Measurements from ENCODE around the gene WFDC1.
"Not testable (repeated sequence)": the region's sequence is repeated elsewhere in the genome, so short reads cannot be mapped to it uniquely, and the experiment has no call there.

The WFDC1 gene

DNA sequence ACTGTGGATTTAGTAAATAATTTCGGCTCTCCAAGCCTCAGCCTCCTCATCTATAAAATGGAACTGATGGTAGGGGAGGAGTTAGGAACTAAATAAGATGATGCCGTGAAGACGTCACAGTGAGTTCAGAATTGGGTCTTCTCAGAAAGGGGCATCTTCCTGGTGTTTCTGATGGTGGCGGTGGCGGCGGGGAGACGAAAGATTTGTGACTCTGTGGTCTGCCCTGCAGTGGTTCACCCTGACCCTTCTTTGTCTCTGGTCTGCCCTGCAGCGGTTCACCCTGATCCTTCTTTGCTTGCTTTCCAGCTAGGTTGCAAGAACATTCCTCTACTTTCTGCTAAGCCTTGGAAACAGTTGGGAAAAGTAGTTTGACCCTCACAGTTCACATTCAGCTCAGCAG is 34.3 kb downstream of the WFDC1 start:
- no peak for DNase-seq (ENCODE audit: low spot score)

DNA sequence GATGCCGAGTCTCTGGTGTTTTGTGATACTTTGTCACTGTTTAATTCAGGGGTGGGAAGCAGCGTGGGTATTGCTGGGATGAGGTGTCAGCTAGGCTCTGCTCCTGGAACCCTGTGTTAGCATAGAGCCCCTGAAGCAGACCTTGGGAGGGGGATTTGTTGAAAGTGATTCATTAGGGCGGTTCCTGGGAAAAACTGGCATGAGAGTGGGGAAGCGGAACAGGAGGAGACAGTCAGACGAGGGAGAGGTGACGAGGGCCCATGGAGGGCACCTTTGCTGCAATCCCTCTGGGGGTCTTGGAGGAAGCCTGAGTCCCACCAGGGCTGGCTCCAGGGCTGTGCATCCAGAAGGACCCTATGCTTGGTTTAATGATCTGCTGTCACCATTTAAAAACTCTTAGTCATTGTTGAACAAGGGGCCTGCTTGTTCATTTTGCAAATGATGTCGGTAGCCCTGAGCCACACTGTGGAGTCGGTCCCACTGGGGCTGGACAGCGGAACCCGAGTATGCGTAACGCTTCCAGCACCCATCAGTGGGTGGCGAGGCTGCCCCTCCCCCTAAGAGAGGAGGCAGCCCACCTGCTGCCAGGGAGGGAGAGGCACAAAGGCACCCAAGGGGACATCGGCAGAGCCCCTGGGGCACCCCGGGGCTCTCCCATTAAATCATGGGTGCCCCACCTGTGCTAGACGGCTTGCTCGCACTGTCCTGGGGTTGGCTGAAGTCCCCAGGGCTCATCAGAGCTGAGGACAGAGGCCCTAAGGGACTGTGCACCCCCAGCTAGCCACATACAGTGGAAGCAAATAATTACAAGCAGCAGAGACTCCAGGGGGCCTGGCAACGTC is 35.4 kb downstream of the WFDC1 start:
- no peak for DNase-seq (ENCODE audit: low spot score)

DNA sequence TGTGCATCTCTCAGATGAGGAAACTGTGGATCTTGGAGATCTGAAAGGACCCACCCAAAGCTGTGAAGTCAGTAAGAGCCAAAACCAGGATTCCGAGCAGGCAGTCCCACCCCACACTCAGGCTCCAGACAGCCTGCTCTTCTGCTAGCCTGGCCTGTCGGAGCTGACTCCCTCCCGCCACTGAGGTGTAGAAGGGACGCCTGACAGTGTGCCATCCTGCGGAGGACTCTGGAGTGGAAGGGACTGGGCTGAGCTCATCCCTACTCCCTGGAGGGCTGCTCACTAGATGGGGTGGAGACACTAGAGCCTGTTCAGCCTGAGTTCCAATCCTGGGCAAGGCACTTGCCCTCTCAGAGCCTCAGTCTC is 36.0 kb downstream of the WFDC1 start:
- DNase-seq (ENCODE audit: low spot score), result no peak

DNA sequence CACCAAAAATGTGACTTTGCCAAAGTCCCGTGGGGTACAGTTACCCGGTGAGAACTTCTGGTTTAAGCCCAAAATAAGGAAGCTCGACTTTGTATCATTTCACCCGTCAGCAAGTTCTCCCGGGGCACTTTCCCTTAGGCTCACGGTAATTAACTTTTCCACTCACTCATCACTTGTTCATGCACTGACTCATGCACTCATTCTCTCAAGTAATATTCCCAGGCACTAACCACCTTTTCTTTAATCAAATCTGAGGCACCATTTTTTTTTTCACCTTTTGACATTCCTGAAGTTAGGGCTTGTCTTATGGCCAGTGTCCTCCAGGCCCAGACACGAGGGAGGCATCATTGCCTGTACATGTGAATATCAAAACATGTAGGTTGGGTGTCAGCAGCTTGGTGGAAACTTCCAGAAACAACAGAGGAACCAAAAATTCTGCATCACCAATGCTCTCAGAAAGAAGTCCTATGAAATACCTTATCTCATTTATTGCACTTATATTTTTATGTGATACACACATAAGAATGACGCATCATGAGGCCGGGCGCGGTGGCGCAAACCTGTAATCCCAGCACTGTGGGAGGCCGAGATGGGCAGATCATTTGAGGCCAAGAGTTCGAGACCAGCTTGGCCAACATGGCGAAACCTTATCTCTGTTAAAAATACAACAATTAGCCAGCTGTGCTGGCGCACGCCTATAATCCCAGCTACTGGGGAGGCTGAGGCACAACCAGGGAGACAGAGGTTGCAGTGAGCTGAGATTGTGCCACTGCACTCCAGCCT is 37.5 kb downstream of the WFDC1 start:
- no peak for DNase-seq (ENCODE audit: low spot score)

DNA sequence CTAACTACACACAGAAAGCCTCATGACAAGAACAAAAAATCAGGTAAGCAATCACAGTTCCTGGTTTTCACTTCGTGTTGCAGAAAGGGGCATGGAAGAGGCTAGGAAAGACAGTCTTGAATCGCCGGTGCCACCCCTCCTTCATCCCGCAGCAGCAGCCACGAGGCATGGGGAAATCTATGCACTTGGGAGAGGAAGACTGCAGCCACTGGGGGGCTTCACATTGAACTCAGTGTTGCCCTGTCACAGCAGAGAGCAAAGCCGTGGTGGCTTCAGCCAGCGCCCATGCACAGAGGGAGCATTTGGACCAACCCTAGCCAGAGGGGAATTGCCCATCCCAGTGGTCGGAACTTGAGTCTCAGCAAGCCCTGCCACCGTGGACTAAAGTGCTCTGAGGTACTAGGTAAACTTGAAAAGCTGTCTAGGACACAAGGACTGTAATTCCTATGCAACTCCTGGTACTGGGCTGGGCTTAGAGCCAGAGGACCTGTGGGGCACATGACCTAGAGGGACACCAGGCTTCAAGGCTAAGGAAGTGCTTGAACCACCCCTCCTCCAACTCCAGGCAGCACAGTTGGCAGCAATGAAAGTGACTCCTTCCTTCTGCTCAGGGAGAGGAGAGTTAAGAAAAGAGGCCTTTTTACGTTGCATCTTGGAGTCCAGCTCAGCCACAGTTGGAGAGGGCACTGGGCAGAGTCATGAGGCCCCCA is 38.5 kb downstream of the WFDC1 start:
- no peak for DNase-seq (ENCODE audit: low spot score)

DNA sequence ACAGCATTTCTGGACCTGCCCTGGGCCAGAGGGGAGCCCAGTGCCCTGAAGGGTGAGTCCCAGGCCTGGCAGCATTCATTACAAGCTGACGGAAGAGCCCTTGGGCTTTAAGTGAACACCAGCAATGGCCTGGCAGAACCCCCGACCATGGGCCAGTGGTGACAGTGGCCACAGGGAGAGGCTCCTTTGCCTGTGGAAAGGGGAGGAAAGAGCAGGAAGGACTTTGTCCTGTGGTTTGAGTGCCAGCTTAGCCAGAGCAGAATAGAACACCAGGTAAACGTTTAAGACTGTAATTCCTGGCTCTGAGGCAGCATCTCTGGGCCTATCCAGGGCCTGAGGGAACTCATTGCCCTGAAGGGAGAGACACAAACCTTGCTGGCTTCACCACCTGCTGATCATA is 39.4 kb downstream of the WFDC1 start:
- DNase-seq (ENCODE audit: low spot score), result no peak

DNA sequence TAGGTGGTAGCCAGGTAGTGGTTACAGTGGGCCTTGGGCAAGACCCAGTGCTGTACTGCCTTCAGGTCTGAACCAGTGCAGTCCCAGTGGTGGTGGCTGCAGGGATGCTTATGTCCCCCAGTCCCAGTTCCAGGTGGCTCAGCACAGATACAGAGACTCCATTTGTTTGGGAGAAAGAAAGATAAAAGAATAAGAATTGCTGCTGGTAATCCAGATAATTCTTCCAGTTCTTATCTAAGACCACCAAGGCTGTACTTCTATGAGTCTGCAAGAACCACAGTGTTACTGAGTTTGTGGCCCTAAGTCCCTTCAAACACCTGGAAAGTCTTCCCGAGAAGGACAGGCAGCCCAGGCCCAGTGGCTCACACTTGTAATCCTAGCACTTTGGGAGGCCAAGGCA is 39.8 kb downstream of the WFDC1 start:
- DNase-seq (ENCODE audit: low spot score), result no peak

DNA sequence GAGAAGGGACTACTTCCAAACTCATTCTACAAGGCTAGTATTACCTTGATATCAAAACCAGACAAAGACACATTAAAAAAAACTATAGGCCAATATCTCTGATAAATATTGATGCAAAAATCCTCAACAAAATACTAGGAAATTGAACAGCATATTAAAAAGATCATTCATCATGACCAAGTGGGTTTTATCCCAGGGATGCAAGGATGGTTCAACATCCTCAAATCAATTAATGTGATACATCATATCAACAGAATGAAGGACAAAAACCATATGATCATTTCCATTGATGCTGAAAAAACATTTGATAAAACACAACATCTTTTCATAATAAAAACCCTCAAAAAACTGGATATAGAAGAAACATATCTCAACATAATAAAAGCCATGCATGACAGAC is 42.6 kb downstream of the WFDC1 start:
- DNase-seq (ENCODE audit: low spot score), result not testable (repeated sequence)

DNA sequence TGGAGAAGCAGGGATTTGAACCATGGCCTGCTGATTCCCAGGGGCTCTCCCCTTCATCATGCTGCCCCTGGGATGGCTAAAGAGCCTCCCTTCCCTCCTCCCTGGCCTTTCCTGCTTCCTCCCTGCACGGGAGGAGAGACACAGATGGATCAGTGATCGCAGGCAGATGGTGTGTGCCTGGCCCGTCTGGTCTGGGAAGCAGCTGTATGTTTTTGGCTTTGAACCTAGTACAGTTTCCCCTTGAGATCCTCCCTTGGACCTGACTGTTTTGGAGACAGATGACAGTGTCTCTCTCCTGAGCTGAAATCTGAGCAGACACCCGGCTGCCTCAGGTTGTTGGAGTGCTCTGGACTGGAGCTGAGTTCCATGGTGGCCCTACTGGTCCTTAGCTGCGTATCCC is 44.6 kb downstream of the WFDC1 start:
- DNase-seq (ENCODE audit: low spot score), result no peak

DNA sequence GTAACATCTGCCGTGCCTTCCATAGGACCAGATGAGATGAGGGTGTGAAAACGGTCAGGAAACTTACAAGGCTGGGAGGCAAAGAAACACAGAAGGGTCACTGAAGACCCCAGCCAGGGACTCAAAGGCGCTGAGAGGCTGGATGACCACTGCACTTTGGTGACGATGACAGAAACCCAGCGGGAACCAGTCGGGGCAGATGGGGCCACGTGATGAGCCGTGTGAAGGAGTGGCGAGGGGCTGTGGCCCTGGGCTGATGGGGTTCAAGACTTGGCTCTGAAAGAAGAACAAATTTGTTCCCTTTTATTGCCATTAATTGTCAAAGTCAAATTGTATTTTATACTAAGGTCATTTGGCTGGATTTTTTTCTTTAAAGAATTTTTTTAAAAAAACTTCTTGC is 45.1 kb downstream of the WFDC1 start:
- DNase-seq (ENCODE audit: low spot score), result no peak

DNA sequence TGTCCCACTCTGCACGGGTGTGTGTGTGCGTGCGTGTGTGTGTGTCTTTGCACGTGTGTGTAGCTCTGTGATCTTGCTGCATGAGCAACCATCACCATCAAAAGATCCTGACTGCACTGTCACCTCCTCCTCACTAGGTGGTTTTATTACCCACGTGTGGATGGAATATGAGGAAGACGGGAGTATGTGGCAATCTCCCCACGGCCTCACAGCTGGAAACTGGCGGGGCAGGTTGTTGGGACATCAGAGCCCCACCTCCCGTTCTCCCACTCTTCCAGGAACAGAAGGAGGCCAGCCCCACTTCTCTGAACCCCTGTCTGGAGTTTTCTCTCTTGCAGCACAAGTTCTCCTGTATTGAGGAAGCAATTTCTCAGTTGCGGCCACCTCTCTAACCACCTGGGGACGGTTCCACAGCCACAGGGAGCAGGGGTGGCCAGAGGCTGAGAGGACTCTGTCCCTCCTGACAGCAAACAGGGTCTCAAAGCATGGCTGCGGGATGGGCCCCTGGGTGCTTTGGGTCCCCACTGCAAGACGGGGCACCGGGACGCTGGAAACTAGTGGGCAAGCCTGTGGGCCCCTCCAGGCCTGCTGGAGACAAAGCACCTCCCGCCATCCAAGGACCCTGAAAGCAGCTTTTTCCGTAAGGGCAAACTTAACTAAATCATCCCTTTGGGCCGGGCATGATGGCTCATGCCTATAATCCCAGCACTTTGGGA is 45.8 kb downstream of the WFDC1 start:
- no peak for DNase-seq (ENCODE audit: low spot score)

DNA sequence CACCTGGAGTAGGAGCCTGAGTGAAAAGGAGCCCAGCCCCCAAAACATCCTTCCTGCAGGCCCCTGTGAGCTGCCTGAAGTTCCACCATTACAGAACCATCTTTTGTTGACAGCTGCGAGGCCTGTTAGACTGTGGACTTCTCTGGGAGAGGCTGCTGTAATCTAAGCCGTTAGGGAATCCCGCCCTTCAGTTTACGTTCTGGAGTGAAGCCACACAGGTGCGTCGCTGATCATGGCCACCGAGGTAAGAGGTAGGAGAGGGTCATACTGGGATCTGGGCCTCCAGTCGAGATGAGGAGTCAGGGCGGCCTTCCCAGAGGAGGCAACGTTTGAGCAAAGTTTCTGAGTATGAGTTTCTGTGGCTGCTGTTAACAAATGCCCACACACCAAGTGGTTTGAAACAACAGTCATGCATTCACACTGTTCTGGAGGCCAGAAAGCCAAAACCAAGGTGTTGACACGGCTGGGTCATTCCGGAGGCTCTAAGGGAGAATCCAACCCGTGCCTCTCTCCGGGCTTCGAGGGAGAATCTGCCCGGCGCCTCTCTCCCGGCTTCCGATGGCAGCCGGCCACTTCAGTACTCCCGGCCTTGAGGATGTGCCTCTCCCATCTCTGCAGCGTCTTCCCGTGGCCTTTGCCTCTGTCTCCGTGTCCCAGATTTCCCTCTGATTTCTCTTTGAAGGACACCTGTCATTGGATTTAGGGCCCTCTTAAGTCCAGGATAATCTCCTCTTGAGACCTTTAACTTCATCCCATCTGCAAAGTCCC is 47.0 kb downstream of the WFDC1 start:
- no peak for DNase-seq (ENCODE audit: low spot score)

DNA sequence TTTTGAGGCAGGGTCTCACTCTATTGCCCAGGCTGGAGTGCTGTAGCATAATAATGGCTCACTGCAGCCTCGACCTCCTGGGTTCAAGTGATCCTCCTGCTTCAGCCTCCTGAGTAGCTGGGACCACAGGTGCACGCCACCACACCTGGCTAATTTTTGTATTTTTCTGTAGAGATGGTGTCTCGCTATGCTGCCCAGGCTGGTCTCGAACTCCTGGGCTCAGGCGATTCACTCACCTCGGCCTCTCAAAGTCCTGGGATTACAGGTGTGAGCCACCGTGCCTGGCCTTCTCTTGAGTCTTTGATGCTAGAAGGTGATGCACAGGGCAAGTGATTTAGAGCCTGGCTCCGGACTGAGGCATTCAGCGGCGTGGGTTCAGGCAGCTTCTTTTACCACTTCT is 49.1 kb downstream of the WFDC1 start:
- not testable (repeated sequence) for DNase-seq (ENCODE audit: low spot score)

DNA sequence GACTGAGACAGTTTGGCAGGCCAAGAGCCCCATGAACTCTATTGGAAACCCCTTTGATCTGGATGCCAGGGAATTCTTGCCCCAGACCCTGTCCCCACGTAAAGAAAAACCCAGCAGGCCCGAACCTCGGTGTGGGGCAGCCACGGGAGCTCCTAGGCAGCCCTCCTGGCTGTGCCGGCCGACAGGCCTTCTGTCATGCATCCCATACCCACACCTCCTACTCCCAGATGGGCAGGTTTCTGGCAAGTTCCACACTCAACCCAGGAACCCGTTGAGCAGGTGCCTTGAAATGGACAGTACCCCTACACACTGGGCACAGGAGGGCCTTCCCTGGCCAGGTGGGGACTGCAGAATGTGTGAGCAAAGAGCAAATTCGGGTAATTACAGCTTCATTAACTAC is 50.1 kb downstream of the WFDC1 start:
- no peak for DNase-seq (ENCODE audit: low spot score)

DNA sequence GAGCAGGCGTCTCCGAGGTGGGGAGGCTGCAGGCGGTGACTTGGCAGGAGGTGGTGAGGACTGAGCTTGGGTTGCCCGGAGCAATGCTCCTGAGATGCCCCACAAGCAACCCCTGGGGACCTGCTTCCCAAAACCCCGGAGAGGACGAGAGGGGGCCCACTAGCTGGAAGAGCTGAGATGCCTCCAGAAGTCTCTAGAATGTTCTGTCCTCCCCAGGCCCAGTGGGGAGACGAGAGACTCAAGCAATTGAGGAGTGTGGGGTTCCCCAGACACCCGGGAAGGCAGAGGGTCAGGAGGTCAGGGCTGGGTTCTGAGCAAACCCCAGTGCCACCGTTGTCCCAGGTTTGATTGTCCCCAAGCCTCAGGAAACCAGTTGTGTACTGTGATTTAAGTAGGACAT is 52.5 kb downstream of the WFDC1 start:
- DNase-seq (ENCODE audit: low spot score), result no peak

DNA sequence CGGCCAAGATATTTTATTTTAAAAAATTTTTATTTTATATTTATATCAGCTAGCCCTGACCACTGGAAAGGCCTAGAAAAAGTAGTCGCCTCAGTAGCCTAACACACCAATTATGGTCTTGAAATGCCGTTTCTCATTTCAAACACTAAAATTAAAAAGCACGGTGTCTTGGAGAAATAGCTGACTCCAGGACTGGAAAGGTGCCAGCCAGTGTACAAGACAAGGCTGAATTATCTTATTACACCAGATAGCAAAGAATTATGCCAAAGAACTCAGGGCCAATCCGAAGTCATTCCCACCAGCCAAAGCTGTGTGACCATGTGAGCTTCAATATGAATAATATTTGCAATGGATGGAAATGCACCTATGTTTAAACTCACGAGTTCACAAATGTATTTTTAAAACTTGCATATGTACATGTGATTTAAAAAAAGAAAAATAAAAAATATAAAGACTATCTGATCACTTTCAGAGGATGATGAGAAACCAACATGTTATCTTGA is 53.8 kb downstream of the WFDC1 start:
- no peak for DNase-seq (ENCODE audit: low spot score)

DNA sequence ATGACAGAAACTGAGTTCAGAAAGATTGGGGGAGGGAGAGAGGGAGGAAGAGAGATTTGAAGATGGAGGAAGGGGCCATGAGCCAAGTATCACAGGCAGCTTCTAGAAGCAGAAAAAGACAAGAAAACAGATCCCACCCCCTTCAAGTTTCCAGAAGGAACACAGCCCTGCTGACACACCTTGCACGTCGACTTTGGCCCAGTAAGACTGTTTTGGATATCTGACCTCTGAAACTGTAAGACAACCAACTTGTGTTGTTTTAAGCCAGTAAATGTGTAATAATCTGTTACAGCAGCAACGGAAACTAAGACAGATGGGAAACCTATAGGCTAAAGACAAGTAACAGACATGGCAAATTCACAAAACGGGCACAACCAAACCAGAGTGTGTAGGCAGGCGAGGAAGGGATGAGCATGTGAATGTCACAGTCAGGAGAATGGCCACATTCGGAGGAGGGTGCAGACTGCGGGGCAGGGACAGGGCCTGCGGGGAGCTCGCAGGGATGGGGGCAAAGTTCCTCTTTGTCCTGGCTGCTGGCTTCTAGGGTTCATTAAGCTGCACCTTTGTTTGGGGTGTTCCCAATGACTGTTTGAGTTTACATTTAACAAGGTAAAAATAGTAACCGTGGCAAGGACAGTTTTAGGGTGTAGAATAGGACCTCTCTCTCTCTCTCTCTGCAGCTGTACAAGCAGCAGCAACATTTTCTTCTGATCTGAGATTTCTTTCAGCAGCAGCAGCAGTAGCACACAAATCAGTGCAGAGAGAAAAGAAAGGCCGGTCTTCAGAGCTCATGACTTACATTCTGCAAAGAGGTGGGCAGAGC is 55.4 kb downstream of the WFDC1 start:
- no peak for DNase-seq (ENCODE audit: low spot score)

DNA sequence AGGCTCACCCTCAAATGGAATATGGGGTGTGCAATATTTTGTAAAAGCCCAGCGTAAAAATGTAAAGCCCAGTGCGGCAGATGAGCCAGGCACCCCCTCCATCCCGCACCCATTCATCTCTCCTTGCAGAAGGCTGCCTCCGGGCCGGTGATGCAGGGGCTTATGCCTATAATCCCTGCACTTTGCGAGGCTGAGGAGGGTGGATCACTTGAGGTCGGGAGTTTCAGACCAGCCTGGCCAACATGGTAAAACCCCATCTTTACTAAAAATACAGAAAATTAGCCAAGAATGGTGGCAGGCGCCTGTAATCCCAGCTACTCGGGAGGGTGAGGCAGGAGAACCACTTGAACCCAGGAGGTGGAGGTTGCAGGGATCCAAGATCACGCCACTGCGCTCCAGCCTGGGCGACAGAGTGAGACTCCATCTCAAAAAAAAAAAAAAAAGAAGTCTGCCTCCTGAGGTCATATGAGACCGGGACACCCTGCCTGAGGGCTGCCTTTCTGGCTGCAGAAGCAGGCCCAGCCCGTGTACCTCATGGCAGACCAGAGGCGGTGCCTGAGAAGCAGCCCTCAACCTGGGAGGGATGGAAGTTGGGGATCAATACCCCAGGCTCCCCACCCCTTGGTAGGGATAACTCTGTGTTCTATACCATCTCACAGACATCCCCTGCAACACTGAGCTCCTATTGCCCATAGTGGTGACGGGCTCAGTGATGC is 56.2 kb downstream of the WFDC1 start:
- DNase-seq (ENCODE audit: low spot score), result no peak

DNA sequence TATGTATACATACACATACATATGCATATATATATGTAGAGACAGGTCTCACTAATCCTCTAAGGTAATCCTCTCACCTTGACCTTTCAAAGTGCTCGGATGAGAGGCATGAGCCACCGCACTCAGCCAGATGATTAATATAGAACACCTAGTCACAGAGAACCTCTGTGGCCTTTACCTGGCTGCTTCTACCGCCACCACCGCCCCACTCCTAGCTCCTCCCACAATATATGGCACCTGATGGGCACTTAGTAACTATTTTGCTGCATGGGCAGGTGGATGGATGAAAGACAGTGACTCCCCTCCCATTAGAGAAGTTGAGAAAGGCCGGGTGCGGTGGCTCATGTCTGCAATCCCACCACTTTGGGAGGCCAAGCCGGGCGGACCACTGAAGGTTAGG is 57.0 kb downstream of the WFDC1 start:
- DNase-seq (ENCODE audit: low spot score), result no peak

DNA sequence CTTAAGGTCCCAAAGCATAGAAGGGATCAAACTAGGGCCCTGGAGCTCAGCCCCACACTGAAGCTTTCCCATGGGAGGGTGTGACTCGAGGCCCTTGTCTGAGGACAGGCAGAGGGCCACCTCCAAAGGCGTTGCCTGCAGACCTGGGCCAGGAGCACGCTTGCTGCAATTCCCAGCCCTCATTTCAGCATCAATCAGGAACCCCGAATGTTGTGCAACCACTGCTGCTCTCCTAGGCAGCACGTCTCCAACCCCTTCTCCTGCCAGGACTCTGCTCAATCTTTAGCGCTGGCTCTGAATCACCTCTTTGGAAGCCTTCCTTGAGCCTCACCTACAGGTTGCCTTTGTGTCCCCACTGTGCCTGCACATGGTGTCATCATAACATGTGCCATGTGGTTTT is 59.6 kb downstream of the WFDC1 start:
- DNase-seq (ENCODE audit: low spot score), result no peak

Measured in COLO829 (cell line).